DND-41 (cell line): Measurements from ENCODE around the gene ZCCHC13.

Experiments
- EZH2 ChIP-seq: IDR thresholded peaks from 3 replicates; pipeline ENCODE4 v1.6.1; 2012; ENCODE audit warnings: borderline replicate concordance, low read depth, mild to moderate bottlenecking, moderate library complexity, low read length, inconsistent platforms; ENCODE audit not compliant: severe bottlenecking
- TF ChIP-seq, protein P1 (sequence below): IDR thresholded peaks from 2 replicates; pipeline ENCODE4 v1.5.1; 2012; ENCODE audit warnings: borderline replicate concordance, low read length, moderate library complexity, mild to moderate bottlenecking; ENCODE audit not compliant: poor library complexity, severe bottlenecking; ENCODE audit errors: extremely low read depth

DNA sequence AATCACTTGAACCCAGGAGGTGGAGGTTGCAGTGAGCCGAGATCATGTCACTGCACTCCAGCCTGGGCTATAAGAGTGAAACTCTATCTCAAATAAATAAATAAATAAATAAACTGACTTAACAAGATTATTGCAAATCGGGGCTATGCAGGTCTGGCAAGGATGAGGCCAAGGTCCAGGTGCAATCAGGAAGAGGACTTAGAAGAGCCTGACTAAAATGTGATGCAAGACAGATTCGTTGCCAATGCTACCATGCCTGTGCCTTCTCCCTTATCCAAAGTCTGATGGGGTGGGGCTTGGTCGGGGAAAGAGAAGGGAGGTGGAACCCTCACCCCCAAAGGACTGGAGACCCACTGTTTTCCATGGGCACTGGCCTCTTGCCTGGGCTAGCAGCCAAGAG is 14.7 kb downstream of the ZCCHC13 start:
- TF ChIP-seq, protein P1, sequence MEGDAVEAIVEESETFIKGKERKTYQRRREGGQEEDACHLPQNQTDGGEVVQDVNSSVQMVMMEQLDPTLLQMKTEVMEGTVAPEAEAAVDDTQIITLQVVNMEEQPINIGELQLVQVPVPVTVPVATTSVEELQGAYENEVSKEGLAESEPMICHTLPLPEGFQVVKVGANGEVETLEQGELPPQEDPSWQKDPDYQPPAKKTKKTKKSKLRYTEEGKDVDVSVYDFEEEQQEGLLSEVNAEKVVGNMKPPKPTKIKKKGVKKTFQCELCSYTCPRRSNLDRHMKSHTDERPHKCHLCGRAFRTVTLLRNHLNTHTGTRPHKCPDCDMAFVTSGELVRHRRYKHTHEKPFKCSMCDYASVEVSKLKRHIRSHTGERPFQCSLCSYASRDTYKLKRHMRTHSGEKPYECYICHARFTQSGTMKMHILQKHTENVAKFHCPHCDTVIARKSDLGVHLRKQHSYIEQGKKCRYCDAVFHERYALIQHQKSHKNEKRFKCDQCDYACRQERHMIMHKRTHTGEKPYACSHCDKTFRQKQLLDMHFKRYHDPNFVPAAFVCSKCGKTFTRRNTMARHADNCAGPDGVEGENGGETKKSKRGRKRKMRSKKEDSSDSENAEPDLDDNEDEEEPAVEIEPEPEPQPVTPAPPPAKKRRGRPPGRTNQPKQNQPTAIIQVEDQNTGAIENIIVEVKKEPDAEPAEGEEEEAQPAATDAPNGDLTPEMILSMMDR: no peak
- no peak for TF ChIP-seq EZH2
